WTC11 (cell line): ENCODE data around the gene SALL3.

ENCODE experiments used
- CBFB ChIP-seq: sonication (generic); formaldehyde crosslinking; IDR thresholded peaks from 2 replicates; pipeline ENCODE4 v1.8.1; 2022; ENCODE audit warnings: mild to moderate bottlenecking, low read depth, missing genetic modification reagents
- CTCF ChIP-seq: fragments of 200-600 bp; IDR thresholded peaks from 2 replicates; pipeline ENCODE4 v1.8.0; 2022; ENCODE audit warnings: antibody characterized with exemption
- ETV6 ChIP-seq: sonication (generic); formaldehyde crosslinking; IDR thresholded peaks from 2 replicates; pipeline ENCODE4 v1.8.1; 2022; ENCODE audit warnings: mild to moderate bottlenecking, missing genetic modification reagents
- FOXK1 ChIP-seq: sonication (generic); formaldehyde crosslinking; IDR thresholded peaks from 2 replicates; pipeline ENCODE4 v1.8.0; 2022; ENCODE audit warnings: mild to moderate bottlenecking, moderate library complexity, missing genetic modification reagents
- MAX ChIP-seq: sonication (generic); formaldehyde crosslinking; IDR thresholded peaks from 2 replicates; pipeline ENCODE4 v1.8.0; 2022; ENCODE audit warnings: mild to moderate bottlenecking, missing genetic modification reagents
- NR1H2 ChIP-seq: sonication (generic); formaldehyde crosslinking; IDR thresholded peaks from 2 replicates; pipeline ENCODE4 v1.9.0; 2021; ENCODE audit warnings: mild to moderate bottlenecking, moderate library complexity, missing genetic modification reagents
- NR2C2 ChIP-seq: sonication (generic); formaldehyde crosslinking; IDR thresholded peaks from 2 replicates; pipeline ENCODE4 v1.8.0; 2022; ENCODE audit warnings: mild to moderate bottlenecking, missing genetic modification reagents
- NR3C1 ChIP-seq: sonication (generic); formaldehyde crosslinking; conservative IDR thresholded peaks from 2 replicates; pipeline ENCODE4 v1.8.1; 2023; ENCODE audit warnings: low read depth, mild to moderate bottlenecking, missing genetic modification reagents
- RELA ChIP-seq: sonication (generic); formaldehyde crosslinking; IDR thresholded peaks from 2 replicates; pipeline ENCODE4 v1.8.1; 2022; ENCODE audit warnings: missing genetic modification reagents, mild to moderate bottlenecking, borderline replicate concordance
- SMAD3 ChIP-seq: sonication (generic); formaldehyde crosslinking; IDR thresholded peaks from 2 replicates; pipeline ENCODE4 v1.8.0; 2022; ENCODE audit warnings: missing genetic modification reagents, mild to moderate bottlenecking, borderline replicate concordance
- SP1 ChIP-seq: sonication (generic); formaldehyde crosslinking; conservative IDR thresholded peaks from 2 replicates; pipeline ENCODE4 v1.8.1; 2022; ENCODE audit warnings: missing genetic modification reagents
- ZNF121 ChIP-seq: sonication (generic); formaldehyde crosslinking; IDR thresholded peaks from 2 replicates; pipeline ENCODE4 v1.8.0; 2023; ENCODE audit warnings: missing genetic modification reagents
- ZNF512 ChIP-seq: sonication (generic); formaldehyde crosslinking; IDR thresholded peaks from 2 replicates; pipeline ENCODE4 v1.8.1; 2022; ENCODE audit warnings: missing genetic modification reagents, borderline replicate concordance
- TF ChIP-seq, protein P1 (sequence below): sonication (generic); formaldehyde crosslinking; conservative IDR thresholded peaks from 2 replicates; pipeline ENCODE4 v1.8.1; 2022; ENCODE audit warnings: mild to moderate bottlenecking, missing genetic modification reagents

DNA sequence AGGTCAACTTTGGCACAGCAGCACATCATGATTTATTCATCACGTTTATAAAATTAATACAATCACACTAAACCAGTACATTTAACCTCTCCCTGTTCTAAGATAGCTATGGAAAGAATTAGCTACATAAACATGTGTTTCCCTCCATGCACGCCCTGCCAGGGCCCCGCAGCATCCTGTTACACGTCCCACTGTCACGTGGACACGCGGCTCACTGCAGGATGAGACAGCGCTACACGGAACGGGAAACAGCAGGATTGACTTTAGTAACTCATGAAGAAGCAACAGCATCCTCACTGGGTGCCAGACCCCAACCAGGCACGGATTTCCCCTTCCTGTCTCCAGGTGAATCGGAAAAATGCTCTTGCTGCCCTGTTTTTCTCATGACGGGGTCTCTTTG is 30.9 kb upstream of the SALL3 start:
- TF ChIP-seq CTCF = no peak
- no peak for TF ChIP-seq NR1H2 (CRISPR knock-in tag)
- TF ChIP-seq RELA (CRISPR knock-in tag) = no peak
- no peak for TF ChIP-seq ETV6 (CRISPR knock-in tag)
- TF ChIP-seq MAX (CRISPR knock-in tag) = no peak
- TF ChIP-seq SMAD3 (CRISPR knock-in tag) = no peak
- no peak for TF ChIP-seq SP1
- TF ChIP-seq, protein P1, sequence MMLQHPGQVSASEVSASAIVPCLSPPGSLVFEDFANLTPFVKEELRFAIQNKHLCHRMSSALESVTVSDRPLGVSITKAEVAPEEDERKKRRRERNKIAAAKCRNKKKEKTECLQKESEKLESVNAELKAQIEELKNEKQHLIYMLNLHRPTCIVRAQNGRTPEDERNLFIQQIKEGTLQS (CRISPR knock-in tag) = no peak
- TF ChIP-seq NR3C1 (CRISPR knock-in tag) = no peak
- no peak for TF ChIP-seq ZNF121 (CRISPR knock-in tag)
- TF ChIP-seq ZNF512 = no peak
- no peak for TF ChIP-seq FOXK1 (CRISPR knock-in tag)
- no peak for TF ChIP-seq NR2C2 (CRISPR knock-in tag)
- TF ChIP-seq CBFB (CRISPR knock-in tag) = no peak
